Endothelial cell of umbilical vein (primary cell): ENCODE data around the gene LDB3. TPM values are rescaled to one million over a fixed set of nuclear protein-coding genes. Genes with fewer than 3 reads are reported as not detected.

ENCODE experiments used
- BruUV-seq: library from RNA; stranded (reverse); fragments of 400-500 nt; replicated peaks from 2 replicates; lab custom pipeline; 2021; lab: Mats Ljungman, UMichigan
- CTCF ChIA-PET: fragments of 300-600, 350-600 bp; sonication (Branson Sonifier 250); formaldehyde crosslinking; loops from one replicate; lab custom pipeline; 2021; ENCODE audit warnings: antibody characterized with exemption, inconsistent platforms; lab: Charles Lee
- POLR2A ChIA-PET: fragments of 300-600, 350-600 bp; sonication (Branson Sonifier 250); formaldehyde crosslinking; loops from one replicate; lab custom pipeline; 2021; ENCODE audit warnings: antibody characterized with exemption, inconsistent platforms; lab: Charles Lee
- DNase-seq: peaks from one replicate; pipeline ENCODE4 v3.0.0-alpha.2; 2011; ENCODE audit warnings: low read depth, low spot score
- FAIRE-seq: peaks from 2 replicates; lab custom pipeline; 2011; peaks lifted over from hg19 to GRCh38; lab: Jason Lieb, UNC
- H2AFZ ChIP-seq: 2 replicates; pipeline ENCODE4 v1.6.0; 2012; ENCODE audit warnings: low read depth, low read length, control low read depth, inconsistent platforms
- H3K27ac ChIP-seq: 2 replicates; pipeline ENCODE4 v1.5.1; 2011; ENCODE audit warnings: low read depth, mild to moderate bottlenecking, control low read depth, low read length, moderate library complexity; ENCODE audit not compliant: insufficient read depth
- H3K27me3 ChIP-seq, 2 experiments: 2 replicates each; pipeline versions ENCODE4 v1.6.0 to v1.6.1; 2011; ENCODE audit warnings: low read length in 2 of 2, mixed read lengths in 1 of 2; ENCODE audit not compliant: control insufficient read depth in 2 of 2, insufficient read depth in 2 of 2
- H3K36me3 ChIP-seq, 2 experiments: 2 replicates in 1 of 2; 3 replicates in 1 of 2; pipeline ENCODE4 v1.5.1; 2011; ENCODE audit warnings: low read length in 2 of 2, mild to moderate bottlenecking in 1 of 2, moderate library complexity in 1 of 2; ENCODE audit not compliant: control insufficient read depth in 2 of 2, insufficient read depth in 2 of 2; ENCODE audit errors: extremely low read depth in 1 of 2
- H3K4me1 ChIP-seq: 3 replicates; pipeline ENCODE4 v1.5.1; 2011; ENCODE audit warnings: mild to moderate bottlenecking, low read length; ENCODE audit not compliant: control insufficient read depth, insufficient read depth; ENCODE audit errors: extremely low read depth
- H3K4me2 ChIP-seq: 2 replicates; pipeline ENCODE4 v1.6.1; 2011; ENCODE audit warnings: low read length, control low read depth, mixed read lengths; ENCODE audit not compliant: insufficient read depth
- H3K4me3 ChIP-seq, 3 experiments: fragments of 200-600 bp in 1 of 3; sonication (generic), shearing (Covaris generic) in 1 of 3; replicated peaks in 1 of 3; 2 replicates each; pipeline ENCODE4 v1.5.1; 2011 to 2016; ENCODE audit warnings: control low read depth in 3 of 3, low read length in 3 of 3, mild to moderate bottlenecking in 2 of 3, inconsistent platforms in 1 of 3, low read depth in 1 of 3, moderate library complexity in 1 of 3; ENCODE audit not compliant: insufficient read depth in 1 of 3
- H3K79me2 ChIP-seq: 2 replicates; pipeline ENCODE4 v1.6.0; 2012; ENCODE audit warnings: low read length, inconsistent platforms; ENCODE audit not compliant: control insufficient read depth, insufficient read depth
- H3K9ac ChIP-seq: replicated peaks from 2 replicates; pipeline ENCODE3; 2011; ENCODE audit warnings: low read length, control low read depth; ENCODE audit not compliant: insufficient read depth; ENCODE audit errors: extremely low read depth
- H3K9me1 ChIP-seq: replicated peaks from 3 replicates; pipeline ENCODE4 v1.6.0; 2011; ENCODE audit warnings: mild to moderate bottlenecking, low read length; ENCODE audit not compliant: control insufficient read depth, insufficient read depth; ENCODE audit errors: extremely low read depth
- H3K9me3 ChIP-seq: replicated peaks from 2 replicates; pipeline ENCODE4 v1.5.1; 2012; ENCODE audit warnings: low read length, inconsistent platforms; ENCODE audit not compliant: control insufficient read depth, insufficient read depth
- H4K20me1 ChIP-seq: replicated peaks from 2 replicates; pipeline ENCODE3; 2011; ENCODE audit warnings: mild to moderate bottlenecking, low read length; ENCODE audit not compliant: control insufficient read depth, insufficient read depth; ENCODE audit errors: extremely low read depth
- CTCF ChIP-seq, 2 donors: IDR thresholded peaks; 1 replicate in 1 of 2; 2 replicates in 1 of 2; pipeline ENCODE4 v1.5.1; 2011; ENCODE audit warnings: low read length in 2 of 2, mild to moderate bottlenecking in 2 of 2, moderate library complexity in 2 of 2, control low read depth in 1 of 2, inconsistent platforms in 1 of 2, low read depth in 1 of 2; ENCODE audit not compliant: insufficient read depth in 1 of 2; ENCODE audit errors: extremely low read depth in 1 of 2
- EZH2 ChIP-seq: IDR thresholded peaks from 2 replicates; pipeline ENCODE4 v1.6.1; 2012; ENCODE audit warnings: borderline replicate concordance, low read depth, mild to moderate bottlenecking, moderate library complexity, low read length, inconsistent platforms; ENCODE audit not compliant: severe bottlenecking
- FOS ChIP-seq: IDR thresholded peaks from 2 replicates; pipeline ENCODE4 v1.6.1; 2011; ENCODE audit warnings: mild to moderate bottlenecking, low read length, moderate library complexity, borderline replicate concordance; ENCODE audit not compliant: insufficient read depth
- GATA2 ChIP-seq: IDR thresholded peaks from 2 replicates; pipeline ENCODE4 v1.7.0; 2011; ENCODE audit warnings: low read depth, mild to moderate bottlenecking, moderate library complexity, mixed read lengths, low read length; ENCODE audit not compliant: insufficient read length, insufficient read depth
- JUN ChIP-seq: IDR thresholded peaks from 2 replicates; pipeline ENCODE4 v1.6.1; 2011; ENCODE audit warnings: borderline replicate concordance, low read depth; ENCODE audit not compliant: insufficient read length, insufficient read depth
- MAX ChIP-seq: IDR thresholded peaks from 2 replicates; pipeline ENCODE4 v1.6.1; 2011; ENCODE audit not compliant: insufficient read depth, insufficient read length
- MYC ChIP-seq: IDR thresholded peaks from one replicate; pipeline ENCODE4 v1.6.1; 2011; ENCODE audit warnings: mild to moderate bottlenecking, low read depth, low read length
- POLR2A ChIP-seq: IDR thresholded peaks from 2 replicates; pipeline ENCODE4 v1.6.1; 2012; ENCODE audit warnings: low read depth, mild to moderate bottlenecking, control low read depth, low read length
- POLR2AphosphoS5 ChIP-seq: IDR thresholded peaks from 2 replicates; pipeline ENCODE4 v1.6.1; 2012; ENCODE audit warnings: low read depth, mild to moderate bottlenecking, control low read depth, low read length, moderate library complexity; ENCODE audit not compliant: insufficient read depth
- dilution Hi-C: fragments of 300-500 bp; cut with MboI; formaldehyde crosslinking; loops from one replicate; pipeline ENCODE4 v1.15.0; 2019; ENCODE audit warnings: low sequenced_read_pairs; ENCODE audit not compliant: extremely low pct_ligation_motif_present
- intact Hi-C: fragments of 100-400 bp; cut with micrococcal nuclease; formaldehyde crosslinking; loops from one replicate; pipeline ENCODE4 v1.10.0; 2022
- polyA plus RNA-seq, 4 experiments: library from polyadenylated mRNA; depleted of rRNA in 3 of 4; stranded (reverse) in 3 of 4; unstranded in 1 of 4; fragments of >200 nt; gene quantifications; 2 replicates each; pipeline versions ENCODE4 v1.2.1 to v1.2.3, GENCODE V29; 2011 to 2012; ENCODE audit warnings: missing spikeins in 1 of 4
- total RNA-seq: library from RNA; stranded (reverse); gene quantifications from 2 replicates; pipeline ENCODE4 v1.2.3, GENCODE V29; 2021

Gene LDB3
- total and polyA plus RNA-seq, 2 donors (not counting 3 experiments of a cell fraction or from before 2014, with no cell fraction given), result not detected

- no peak for DNase-seq
- Histone ChIP-seq H2AFZ (no peak overlapping the region), H3K79me2 (no peaks in the 10 kb centered on the region), H3K4me2 (no peak overlapping the region), H3K4me3 (no peak overlapping the region), H3K9me3 (no peaks in the 10 kb centered on the region), H3K27me3 (peaks cover 0 to 2% of the 10 kb centered on the region in 2 experiments), H3K36me3 (no peaks in the 10 kb centered on the region), H3K27ac (no peak overlapping the region), H3K9ac (no peak overlapping the region), H3K4me1 (no peaks in the 10 kb centered on the region), H4K20me1 (no peaks in the 10 kb centered on the region), H3K9me1 (no peaks in the 10 kb centered on the region)
- FAIRE-seq, result no peak
- POLR2A ChIA-PET, result no interaction called here
- dilution Hi-C loops (no loop called here), intact Hi-C loops (no loop called here)
- no TSS peak for BruUV-seq
- no peak for TF ChIP-seq MYC
- CTCF ChIA-PET, result interaction anchor here (0.7 kb wide), 1 partner anchor 12 kb away, joined by 3 read pairs; no protein-coding TSS in a partner anchor
These were observed 20.3 kb upstream of the LDB3 start for GRCh38 chr10:86647773-86648703.

- Histone ChIP-seq H2AFZ (no peak overlapping the region), H3K27me3 (peaks cover 0 to 1% of the 10 kb centered on the region in 2 experiments), H3K9ac (no peak overlapping the region), H3K9me1 (no peaks in the 10 kb centered on the region), H3K9me3 (no peaks in the 10 kb centered on the region), H3K79me2 (no peaks in the 10 kb centered on the region), H3K27ac (no peak overlapping the region), H3K4me3 (no peak overlapping the region), H3K4me1 (no peaks in the 10 kb centered on the region), H4K20me1 (no peaks in the 10 kb centered on the region), H3K36me3 (no peaks in the 10 kb centered on the region), H3K4me2 (no peak overlapping the region)
- dilution Hi-C loops, result no loop called here
- TF ChIP-seq FOS (no peak), MYC (no peak), EZH2 (no peak), POLR2A (no peak), CTCF (IDR thresholded peaks at IDR 0.05; ENCODE audit: extremely low read depth in 1 of 2, insufficient read depth in 1 of 2, low read depth in 1 of 2, low read length in 2 of 2) (no peak), POLR2AphosphoS5 (no peak), JUN (no peak), GATA2 (no peak), MAX (no peak)
- intact Hi-C loops, result no loop called here
- CTCF ChIA-PET, result no interaction called here
- BruUV-seq, result no TSS peak
- POLR2A ChIA-PET, result no interaction called here
- FAIRE-seq (no peak), DNase-seq (no peak)
These were observed 19.4 kb upstream of the LDB3 start for GRCh38 chr10:86648704-86649427.
